Subcutaneous adipose tissue (tissue), 4 donors: ENCODE data around the gene CFAP92. TPM values are rescaled to one million over a fixed set of nuclear protein-coding genes. Genes with fewer than 3 reads are reported as not detected.

ENCODE experiments used
- total RNA-seq, 4 donors: library from RNA; depleted of rRNA; stranded (reverse); fragments of >200 nt; gene quantifications; one replicate each; pipeline ENCODE4 v1.1.0, GENCODE V29; 2016
- TF ChIP-seq, protein P1 (sequence below): fragments of 450-650 bp; IDR thresholded peaks from one replicate; pipeline ENCODE4 v1.5.1; 2016; ENCODE audit warnings: low read depth, mild to moderate bottlenecking, control low read depth, antibody characterized with exemption, moderate library complexity

Gene CFAP92
- total RNA-seq, 4 donors from 2014 or later: 0.22 to 1.5 (median 0.90) TPM

DNA sequence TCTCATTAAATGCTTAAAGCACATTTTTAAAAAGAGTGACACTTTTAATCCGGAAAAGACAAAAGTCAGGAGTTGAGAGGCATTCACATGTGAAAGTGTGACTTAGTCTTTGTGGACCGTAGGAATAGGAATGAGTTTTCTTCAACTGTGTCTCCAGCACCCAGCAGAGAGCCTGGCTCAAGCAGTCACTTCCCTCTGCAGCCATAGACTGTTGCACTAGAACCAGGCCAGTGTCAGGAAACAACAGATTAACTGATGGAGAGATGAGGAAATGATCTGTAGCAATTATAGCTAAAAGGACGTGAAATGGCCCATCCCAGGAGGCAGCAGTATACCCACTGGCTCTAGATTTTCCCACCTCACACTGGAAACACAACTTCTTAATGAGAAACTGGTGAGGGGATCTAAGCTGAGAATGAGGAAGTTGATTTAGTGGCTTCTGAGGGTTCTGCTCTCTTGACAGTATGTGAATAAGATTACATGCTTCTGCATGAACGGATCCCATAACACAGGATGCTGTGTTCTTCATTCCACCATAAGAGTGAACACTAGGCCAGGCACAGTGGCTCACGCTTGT is 19.8 kb downstream of the CFAP92 start:
- TF ChIP-seq, protein P1, sequence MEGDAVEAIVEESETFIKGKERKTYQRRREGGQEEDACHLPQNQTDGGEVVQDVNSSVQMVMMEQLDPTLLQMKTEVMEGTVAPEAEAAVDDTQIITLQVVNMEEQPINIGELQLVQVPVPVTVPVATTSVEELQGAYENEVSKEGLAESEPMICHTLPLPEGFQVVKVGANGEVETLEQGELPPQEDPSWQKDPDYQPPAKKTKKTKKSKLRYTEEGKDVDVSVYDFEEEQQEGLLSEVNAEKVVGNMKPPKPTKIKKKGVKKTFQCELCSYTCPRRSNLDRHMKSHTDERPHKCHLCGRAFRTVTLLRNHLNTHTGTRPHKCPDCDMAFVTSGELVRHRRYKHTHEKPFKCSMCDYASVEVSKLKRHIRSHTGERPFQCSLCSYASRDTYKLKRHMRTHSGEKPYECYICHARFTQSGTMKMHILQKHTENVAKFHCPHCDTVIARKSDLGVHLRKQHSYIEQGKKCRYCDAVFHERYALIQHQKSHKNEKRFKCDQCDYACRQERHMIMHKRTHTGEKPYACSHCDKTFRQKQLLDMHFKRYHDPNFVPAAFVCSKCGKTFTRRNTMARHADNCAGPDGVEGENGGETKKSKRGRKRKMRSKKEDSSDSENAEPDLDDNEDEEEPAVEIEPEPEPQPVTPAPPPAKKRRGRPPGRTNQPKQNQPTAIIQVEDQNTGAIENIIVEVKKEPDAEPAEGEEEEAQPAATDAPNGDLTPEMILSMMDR: no peak

DNA sequence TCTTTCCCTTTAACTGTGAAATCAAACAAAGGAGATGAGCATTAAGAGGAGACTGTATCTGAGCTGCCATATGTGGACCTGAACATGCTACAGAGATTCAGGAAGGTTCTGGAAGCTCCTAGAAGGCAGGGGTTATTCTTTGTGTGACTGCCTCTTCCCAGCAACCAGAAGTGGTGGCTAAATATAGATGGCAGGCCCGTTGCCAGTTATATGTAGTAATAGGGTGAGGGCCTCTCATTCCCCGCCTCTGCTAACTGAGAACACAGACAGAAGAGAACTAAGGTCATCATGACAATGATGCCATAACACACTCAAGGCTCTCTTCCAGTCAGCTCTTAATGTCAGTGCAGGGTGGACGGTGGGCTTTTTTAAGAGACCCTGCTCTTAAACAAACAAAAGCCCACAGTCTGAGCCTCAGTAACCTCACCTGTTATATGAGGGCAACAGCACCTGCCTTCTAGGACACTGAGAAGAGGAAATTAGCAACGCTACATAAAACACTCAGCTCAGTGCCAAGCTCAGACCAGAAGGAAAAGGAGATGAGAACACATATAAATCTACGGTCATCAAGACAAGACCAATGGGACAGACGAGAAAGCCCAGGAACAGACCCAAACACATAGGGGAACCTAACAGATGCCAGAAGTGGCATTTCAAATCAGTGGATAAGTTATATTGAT is 22.3 kb downstream of the CFAP92 start:
- TF ChIP-seq, protein P1: no peak

DNA sequence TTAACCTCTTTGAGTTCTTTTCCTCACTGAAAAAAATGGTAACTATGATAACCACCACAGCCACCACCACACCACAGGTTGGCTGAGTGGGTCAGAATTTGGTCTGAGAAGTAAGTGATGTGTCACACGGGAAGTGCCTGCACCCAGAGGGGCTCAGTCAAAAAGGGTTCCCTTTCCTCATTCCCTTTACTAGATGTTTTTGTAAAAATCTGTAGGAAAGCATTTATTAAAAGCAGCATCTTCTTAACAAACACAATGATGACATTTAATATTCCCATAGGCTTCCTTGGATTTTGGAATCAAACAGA is 23.2 kb downstream of the CFAP92 start:
- TF ChIP-seq, protein P1: no peak

DNA sequence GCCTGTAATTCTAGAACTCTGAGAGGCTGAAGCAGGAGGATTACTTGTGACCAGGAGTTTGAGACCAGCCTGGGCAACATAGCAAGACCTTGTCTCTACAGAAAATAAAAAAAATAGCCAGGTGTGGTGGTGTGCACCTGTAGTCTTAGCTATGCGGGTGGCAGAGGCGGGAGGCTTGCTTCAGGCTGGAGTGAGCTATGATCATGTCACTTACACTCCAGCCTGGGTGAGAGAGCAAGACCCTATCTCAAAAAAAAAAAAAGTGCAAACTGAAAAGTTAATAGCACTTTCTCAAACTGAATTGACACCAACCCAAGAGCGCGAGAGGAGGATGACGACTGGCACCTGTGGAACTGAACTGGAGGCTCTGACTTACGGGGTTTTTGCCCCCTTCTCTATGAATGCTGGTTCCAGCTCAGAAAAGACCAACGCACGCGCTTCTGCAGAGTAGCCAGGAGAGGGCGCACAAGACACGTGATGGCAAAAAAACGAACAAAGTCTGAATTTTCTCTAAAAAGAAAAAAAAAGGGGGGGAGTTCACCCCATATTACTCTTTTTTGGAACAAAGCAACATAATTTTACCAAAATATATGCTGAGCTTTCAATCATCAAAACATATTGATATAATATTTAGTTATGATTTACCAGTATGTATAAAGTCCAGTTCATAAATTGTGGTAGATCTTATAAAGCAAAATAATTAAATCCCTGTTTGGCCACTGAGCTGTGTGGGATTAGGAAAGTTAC is 23.7 kb downstream of the CFAP92 start:
- TF ChIP-seq, protein P1: no peak

DNA sequence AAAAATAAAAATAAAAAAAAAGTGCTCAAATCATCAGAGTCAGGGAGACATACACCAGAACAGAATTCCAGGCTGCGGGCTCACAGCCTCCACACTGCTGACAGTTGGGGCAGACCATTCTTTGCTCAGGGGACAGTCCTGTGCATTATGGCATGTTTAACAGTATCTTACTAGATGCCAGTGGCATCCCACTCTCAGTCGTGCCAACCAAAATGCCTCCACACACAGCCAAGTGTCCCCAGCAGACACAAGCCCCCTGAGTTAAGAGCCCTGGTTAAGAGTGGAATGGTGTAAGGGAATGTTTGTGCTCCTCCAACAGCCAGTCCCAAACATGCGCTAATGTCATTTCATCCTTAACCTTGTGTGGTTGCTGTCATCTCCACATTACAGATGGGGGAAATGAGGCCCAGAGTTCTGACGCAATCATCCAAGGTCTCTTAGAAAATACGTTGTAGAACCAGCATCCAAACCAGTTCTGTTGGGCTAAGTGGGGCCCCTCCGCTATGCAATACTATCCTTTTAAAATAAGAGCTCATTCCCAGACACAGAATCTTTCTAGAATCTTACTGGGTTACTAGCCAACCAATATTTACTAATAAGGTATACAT is 26.0 kb downstream of the CFAP92 start:
- TF ChIP-seq, protein P1: no peak

DNA sequence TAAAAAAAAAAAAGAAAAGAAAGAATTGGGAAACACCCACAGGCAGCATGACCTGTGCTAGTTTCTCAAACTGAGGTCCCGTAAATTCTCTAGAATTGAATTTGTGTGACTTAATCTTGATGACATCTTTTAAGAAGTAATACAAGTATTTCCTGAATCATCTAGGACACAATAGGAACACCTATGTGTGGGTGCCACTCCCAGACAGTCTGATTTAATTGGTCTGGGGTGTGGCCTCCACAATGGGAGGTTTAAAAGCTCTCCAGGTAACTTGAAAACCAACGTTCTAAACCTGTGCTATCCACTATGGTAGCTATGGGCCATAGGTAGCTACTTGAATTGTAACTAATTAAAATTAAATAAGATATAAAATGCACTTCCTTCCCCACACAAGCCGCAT is 28.1 kb downstream of the CFAP92 start:
- TF ChIP-seq, protein P1: no peak

DNA sequence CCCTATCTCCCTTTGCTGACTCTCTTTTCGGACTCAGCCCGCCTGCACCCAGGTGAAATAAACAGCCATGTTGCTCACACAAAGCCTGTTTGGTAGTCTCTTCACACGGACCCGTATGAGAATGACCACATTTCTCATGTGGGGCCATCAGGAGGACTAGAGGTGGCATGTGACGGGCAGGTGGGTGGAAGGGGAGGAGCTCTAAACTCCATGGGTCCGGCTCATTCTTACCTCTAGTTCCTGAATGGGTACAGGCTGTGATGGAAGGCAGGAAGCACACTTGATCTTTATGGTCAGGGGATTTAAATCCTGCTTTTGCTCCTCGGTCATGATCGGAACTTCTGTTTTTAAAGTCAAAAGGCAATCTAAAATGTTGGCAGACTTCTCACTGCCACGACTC is 28.6 kb downstream of the CFAP92 start:
- TF ChIP-seq, protein P1: no peak
